ENCODE results near the gene GALK1.

Gene GALK1

GRCh38 chr17:75742337-75742736, 22.7 kb downstream of the GALK1 start:
- no peak for TF ChIP-seq CTCF (IDR thresholded peaks at IDR 0.05; ENCODE audit: insufficient read depth, low read depth, low read length, missing control alignments)
- DNase-seq (ENCODE audit: low read depth) = no peak
- no peak overlapping the region for H3K4me3 ChIP-seq (ENCODE audit: low read depth, low read length)

- DNase-seq (ENCODE audit: low read depth) = no peak
- no peak for TF ChIP-seq CTCF (IDR thresholded peaks at IDR 0.05; ENCODE audit: insufficient read depth, low read depth, low read length, missing control alignments)
- no peak overlapping the region for H3K4me3 ChIP-seq (ENCODE audit: low read depth, low read length)
Observed at GRCh38 chr17:75740631-75741077, 24.3 kb downstream of the GALK1 start.

GRCh38 chr17:75740215-75740614, 24.8 kb downstream of the GALK1 start:
- H3K4me3 ChIP-seq (ENCODE audit: low read depth, low read length) = no peak overlapping the region
- TF ChIP-seq CTCF (IDR thresholded peaks at IDR 0.05; ENCODE audit: insufficient read depth, low read depth, low read length, missing control alignments) = no peak
- DNase-seq (ENCODE audit: low read depth) = no peak

GRCh38 chr17:75739801-75740200, 25.2 kb downstream of the GALK1 start:
- no peak for DNase-seq (ENCODE audit: low read depth)
- no peak for TF ChIP-seq CTCF (IDR thresholded peaks at IDR 0.05; ENCODE audit: insufficient read depth, low read depth, low read length, missing control alignments)
- H3K4me3 ChIP-seq (ENCODE audit: low read depth, low read length) = no peak overlapping the region

GRCh38 chr17:75739174-75739573, 25.8 kb downstream of the GALK1 start:
- no peak for TF ChIP-seq CTCF (IDR thresholded peaks at IDR 0.05; ENCODE audit: insufficient read depth, low read depth, low read length, missing control alignments)

GRCh38 chr17:75738218-75738802, 26.7 kb downstream of the GALK1 start:
- no peak for TF ChIP-seq CTCF (IDR thresholded peaks at IDR 0.05; ENCODE audit: insufficient read depth, low read depth, low read length, missing control alignments)
- no peak overlapping the region for H3K4me3 ChIP-seq (ENCODE audit: low read depth, low read length)
- peak; percentile 60 for DNase-seq (ENCODE audit: low read depth)

More at GRCh38 chr17:75739174-75739573, 25.8 kb downstream of the GALK1 start:
- no peak for DNase-seq (ENCODE audit: low read depth)
- no peak overlapping the region for H3K4me3 ChIP-seq (ENCODE audit: low read depth, low read length)
